ENCODE results near the gene CDH13. TPM values are rescaled to one million over a fixed set of nuclear protein-coding genes. Genes with fewer than 3 reads are reported as not detected.

CDH13 gene
- total RNA-seq, 1 donor from 2014 or later = 14.3 TPM

DNA sequence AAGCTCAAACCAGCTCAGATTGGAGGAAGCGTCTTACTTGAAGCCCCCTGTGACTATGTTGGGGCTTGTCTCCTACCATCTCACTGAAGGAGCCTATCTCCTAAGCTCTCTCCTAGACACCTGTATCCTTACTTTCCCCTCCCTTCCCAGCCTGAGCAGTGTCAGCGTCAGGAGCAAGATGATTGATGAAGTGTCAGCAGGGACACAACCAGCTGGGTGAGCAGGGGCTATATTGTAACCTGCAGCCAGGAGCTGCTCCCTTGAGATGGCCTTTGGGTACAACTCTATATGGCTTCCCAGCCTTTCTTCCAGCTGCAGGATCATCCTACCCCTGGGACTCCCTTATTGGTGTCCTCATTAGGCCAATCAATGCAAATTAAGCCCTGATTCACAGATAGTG lies 1097.8 kb downstream of the CDH13 start:
- no peaks in the 10 kb centered on the region for H3K27me3 ChIP-seq (ENCODE audit: low read depth)
- intact Hi-C loops (cut with DNase I) = no loop called here
- DNase-seq (no peak), ATAC-seq (no peak)
- no peak overlapping the region for H3K4me3 ChIP-seq
- TF ChIP-seq, protein P1, sequence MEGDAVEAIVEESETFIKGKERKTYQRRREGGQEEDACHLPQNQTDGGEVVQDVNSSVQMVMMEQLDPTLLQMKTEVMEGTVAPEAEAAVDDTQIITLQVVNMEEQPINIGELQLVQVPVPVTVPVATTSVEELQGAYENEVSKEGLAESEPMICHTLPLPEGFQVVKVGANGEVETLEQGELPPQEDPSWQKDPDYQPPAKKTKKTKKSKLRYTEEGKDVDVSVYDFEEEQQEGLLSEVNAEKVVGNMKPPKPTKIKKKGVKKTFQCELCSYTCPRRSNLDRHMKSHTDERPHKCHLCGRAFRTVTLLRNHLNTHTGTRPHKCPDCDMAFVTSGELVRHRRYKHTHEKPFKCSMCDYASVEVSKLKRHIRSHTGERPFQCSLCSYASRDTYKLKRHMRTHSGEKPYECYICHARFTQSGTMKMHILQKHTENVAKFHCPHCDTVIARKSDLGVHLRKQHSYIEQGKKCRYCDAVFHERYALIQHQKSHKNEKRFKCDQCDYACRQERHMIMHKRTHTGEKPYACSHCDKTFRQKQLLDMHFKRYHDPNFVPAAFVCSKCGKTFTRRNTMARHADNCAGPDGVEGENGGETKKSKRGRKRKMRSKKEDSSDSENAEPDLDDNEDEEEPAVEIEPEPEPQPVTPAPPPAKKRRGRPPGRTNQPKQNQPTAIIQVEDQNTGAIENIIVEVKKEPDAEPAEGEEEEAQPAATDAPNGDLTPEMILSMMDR (IDR thresholded peaks at IDR 0.05) = no peak
- H3K9me3 ChIP-seq = no peaks in the 10 kb centered on the region
- H3K36me3 ChIP-seq = no peaks in the 10 kb centered on the region
- H3K4me1 ChIP-seq = no peaks in the 10 kb centered on the region
- no peak overlapping the region for H3K27ac ChIP-seq

- Histone ChIP-seq H3K4me3 (no peak overlapping the region), H3K4me1 (no peaks in the 10 kb centered on the region), H3K27ac (no peak overlapping the region), H3K27me3 (ENCODE audit: low read depth) (no peaks in the 10 kb centered on the region), H3K36me3 (no peaks in the 10 kb centered on the region), H3K9me3 (no peaks in the 10 kb centered on the region)
- TF ChIP-seq, protein P1 (IDR thresholded peaks at IDR 0.05) = no peak
- no peak for DNase-seq
- intact Hi-C loops (cut with DNase I) = no loop called here
- ATAC-seq = no peak
Measured at GRCh38 chr16:83725313-83725712, 1098.5 kb downstream of the CDH13 start.

GRCh38 chr16:83727018-83727417 lies 1100.2 kb downstream of the CDH13 start:
- H3K4me1 ChIP-seq = no peaks in the 10 kb centered on the region
- no peaks in the 10 kb centered on the region for H3K36me3 ChIP-seq
- TF ChIP-seq, protein P1 (IDR thresholded peaks at IDR 0.05) = no peak
- H3K4me3 ChIP-seq = no peak overlapping the region
- H3K9me3 ChIP-seq = no peaks in the 10 kb centered on the region
- peak; percentile 43 to 51 for ATAC-seq
- H3K27me3 ChIP-seq (ENCODE audit: low read depth) = no peaks in the 10 kb centered on the region
- DNase-seq = no peak
- intact Hi-C loops (cut with DNase I) = no loop called here
- no peak overlapping the region for H3K27ac ChIP-seq

DNA sequence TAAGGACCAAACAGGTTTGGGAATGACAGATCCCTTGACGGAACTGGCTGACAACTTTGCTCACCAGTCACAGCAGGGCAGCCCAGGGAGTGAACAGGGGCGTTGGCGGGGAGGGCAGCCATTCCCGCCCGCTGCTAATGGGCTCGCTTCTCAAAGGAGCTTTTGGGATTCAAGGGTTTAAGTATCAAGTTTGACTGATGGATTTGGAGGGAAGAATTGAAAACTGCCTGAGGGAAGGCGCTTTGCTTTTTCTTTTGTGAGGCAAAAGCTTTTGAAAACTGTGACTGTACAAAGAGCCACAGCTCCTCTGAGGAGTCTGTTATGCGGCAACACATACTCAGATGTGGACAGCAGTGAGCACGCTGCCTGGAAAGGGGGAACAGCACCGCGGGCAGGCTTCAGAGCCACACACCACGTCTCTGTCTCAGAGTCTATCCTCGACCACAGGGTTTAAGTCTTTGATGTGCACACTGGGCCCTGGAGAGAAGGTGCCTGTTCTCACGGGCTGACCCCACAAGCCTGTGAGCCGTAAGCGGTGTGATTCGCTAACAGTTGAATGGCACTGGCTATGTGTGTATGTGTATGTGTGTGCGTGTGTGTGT lies 1101.1 kb downstream of the CDH13 start:
- Histone ChIP-seq H3K4me1 (no peaks in the 10 kb centered on the region), H3K27ac (no peak overlapping the region), H3K27me3 (ENCODE audit: low read depth) (no peaks in the 10 kb centered on the region), H3K4me3 (no peak overlapping the region), H3K9me3 (no peaks in the 10 kb centered on the region), H3K36me3 (no peaks in the 10 kb centered on the region)
- TF ChIP-seq, protein P1 (IDR thresholded peaks at IDR 0.05) = no peak
- no peak for DNase-seq
- ATAC-seq = no peak
- intact Hi-C loops (cut with DNase I) = no loop called here

- Histone ChIP-seq H3K9me3 (no peaks in the 10 kb centered on the region), H3K36me3 (no peaks in the 10 kb centered on the region), H3K4me1 (no peaks in the 10 kb centered on the region), H3K27me3 (ENCODE audit: low read depth) (no peaks in the 10 kb centered on the region), H3K4me3 (no peak overlapping the region), H3K27ac (no peak overlapping the region)
- no peak for DNase-seq
- ATAC-seq = no peak
- intact Hi-C loops (cut with DNase I) = no loop called here
- TF ChIP-seq, protein P1 (IDR thresholded peaks at IDR 0.05) = no peak
Measured at GRCh38 chr16:83728492-83728891, 1101.7 kb downstream of the CDH13 start.
